ENCODE measurements around the gene ARID2. TPM values are rescaled to one million over a fixed set of nuclear protein-coding genes. Genes with fewer than 3 reads are reported as not detected.

Gene ARID2
- total and polyA plus RNA-seq, 9 of the 15 experiments (the other 6 are each of a cell fraction or from before 2014, with no cell fraction given): 13.4 to 41.6 (median 29.4) TPM

DNA sequence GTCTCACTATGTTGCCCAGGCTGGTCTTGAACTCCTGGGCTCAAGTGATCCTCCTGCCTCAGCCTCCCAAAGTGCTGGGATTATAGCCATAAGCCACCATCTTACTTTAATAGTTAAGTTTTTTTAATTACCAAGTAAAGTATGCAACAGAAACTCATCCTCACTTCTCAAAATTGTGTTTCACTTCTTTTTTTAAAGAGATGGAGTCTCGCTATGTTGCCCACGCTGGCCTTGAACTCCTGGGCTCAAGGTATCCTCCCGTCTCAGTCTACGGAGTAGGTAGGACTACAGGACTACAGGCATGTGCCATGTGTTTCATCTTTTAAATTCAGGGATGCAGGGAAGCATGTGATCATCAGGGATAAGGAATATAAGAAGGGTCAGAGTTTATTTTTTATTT is 17.2 kb upstream of the ARID2 start (continued):
- TF ChIP-seq ZBTB40 (IDR thresholded peaks at IDR 0.05) (no peak), ZBTB40 (CRISPR knock-in tag; IDR thresholded peaks at IDR 0.05) (no peak), HDAC1 (IDR thresholded peaks at IDR 0.05) (no peak)
